Heart right ventricle (tissue), 16 donors: Measurements from ENCODE around the gene GAS6. TPM values are rescaled to one million over a fixed set of nuclear protein-coding genes. Genes with fewer than 3 reads are reported as not detected.

ENCODE experiments used
- ATAC-seq, 8 donors: fragments of 200-7000 bp; cut with Tn5 transposase; one replicate each; pipeline ENCODE4 v1.9.1; 2020; ENCODE audit warnings: mild to moderate bottlenecking in 8 of 8, moderate library complexity in 8 of 8, moderate number of reproducible peaks in 1 of 8
- DNase-seq, 2 donors: peaks; one replicate each; pipeline ENCODE4 v3.0.0-alpha.2; 2020
- H3K27ac ChIP-seq, 10 donors: fragments of 200-600 bp; sonication (generic) in 2 of 10; one replicate each; pipeline versions ENCODE4 v1.5.0 to v1.8.0; 2020 to 2022; ENCODE audit warnings: mild to moderate bottlenecking in 3 of 10
- H3K27me3 ChIP-seq, 7 donors: fragments of 200-600 bp; one replicate each; pipeline ENCODE4 v1.8.0; 2021 to 2022; ENCODE audit warnings: mild to moderate bottlenecking in 2 of 7
- H3K36me3 ChIP-seq, 9 donors: fragments of 200-600 bp; sonication (generic) in 1 of 9; one replicate each; pipeline versions ENCODE4 v1.5.0 to v1.8.0; 2020 to 2022; ENCODE audit warnings: mild to moderate bottlenecking in 2 of 9
- H3K4me1 ChIP-seq, 9 donors: fragments of 200-600 bp; sonication (generic) in 1 of 9; one replicate each; pipeline versions ENCODE4 v1.5.0 to v1.8.0; 2020 to 2022; ENCODE audit warnings: mild to moderate bottlenecking in 4 of 9
- H3K4me3 ChIP-seq, 10 donors: fragments of 200-600 bp; sonication (generic) in 2 of 10; one replicate each; pipeline versions ENCODE4 v1.5.0 to v1.8.0; 2020 to 2022; ENCODE audit warnings: mild to moderate bottlenecking in 7 of 10, moderate library complexity in 2 of 10
- H3K9me3 ChIP-seq, 11 donors: fragments of 200-600 bp in 10 of 11; sonication (generic) in 2 of 11; one replicate each; pipeline versions ENCODE4 v1.5.0 to v1.8.0; 2013 to 2022; ENCODE audit warnings: mild to moderate bottlenecking in 2 of 11, control low read depth in 1 of 11, moderate library complexity in 1 of 11
- CTCF ChIP-seq, 9 donors: fragments of 200-600 bp; sonication (generic) in 2 of 9; IDR thresholded peaks; one replicate each; pipeline versions ENCODE4 v1.5.0 to v1.8.0; 2021 to 2022; ENCODE audit warnings: antibody characterized with exemption in 9 of 9, mild to moderate bottlenecking in 5 of 9, moderate library complexity in 1 of 9
- WGBS, 2 donors: extraction: QIAGEN DNeasy Blood & Tissue Kit; methylation state at CpG; one replicate each; pipeline ENCODE4 v1.1.7; 2013; ENCODE audit warnings: inconsistent platforms in 1 of 2; 5-methylcytosine and 5-hydroxymethylcytosine counted together
- intact Hi-C, 10 donors: fragments of 100-400 bp; cut with DNase I; formaldehyde crosslinking; loops; one replicate each; pipeline versions ENCODE4 v1.11.1 to v1.14.2; 2022
- polyA plus RNA-seq, 2 donors: library from polyadenylated mRNA; stranded (reverse); fragments of 200-250 nt; gene quantifications; one replicate each; pipeline ENCODE4 v1.2.3, GENCODE V29; 2013
- total RNA-seq, 10 donors: library from RNA; stranded (reverse); fragmentation: NEBNext Ultra II Directional in 3 of 10; extraction: Animal tissue kit (Norgen Biotek cat#: 25700) in 3 of 10; gene quantifications; one replicate each; pipeline versions ENCODE4 v1.2.1 to v1.2.4, GENCODE V29; 2021 to 2023
- donor health status: Arrhythmogenic right ventricular cardiomyopathy.
- donor health status: ischemic (EF 13 %, LVEDD 7.1; RV severe dilation, severe dysfunction).
- donor health status: healthy with polysubstance abuse.
- donor health status: DM: no; HTN: yes; CAD: no.
- donor health status: DM: no; HTN: no; CAD: no.
- donor health status: ischemic (EF 25% LVEDD 6.9; RV normal size, moderate dysfunction).
- donor health status: ischemic (EF 25% LVEDD 5.7; RV mildly dilated, moderate dysfunction).
- donor health status: healthy.
- donor health status: DM: yes; HTN: yes; CAD: no.
- donor health status: Ischemic cardiomyopathy.
- donor health status: ischemic (EF 35%, LVEDD 5.7; RV mildly dilated, moderate dysfunction).
- donor health status: nonischemic (EF 11% LVEDD 7.7; RV severe dilation, severe dysfunction).
- donor health status: DM: yes; HTN: yes; CAD: no.
- donor health status: PGD.
- donor health status: ischemic (EF 29% LVEDD 5.4; RV normal size, mild dysfunction).
- donor health status: nonischemic (EF 23%, LVEDD 6.1; RV moderate dilation, normal function).

GAS6 gene
- total and polyA plus RNA-seq, 12 donors: 113 to 280 (median 174) TPM

- ATAC-seq: no peak
- no peak for TF ChIP-seq CTCF (IDR thresholded peaks at IDR 0.05)
- peaks cover 0 to 12% (median 7%) of the 10 kb centered on the region in 9 donors for H3K4me1 ChIP-seq
- no peak overlapping the region for H3K4me3 ChIP-seq
- peaks cover 0 to 13% (median 3%) of the 10 kb centered on the region in 11 donors for H3K9me3 ChIP-seq
- 89 to 92% methylated on average over 32 of the region's 32 CpGs for WGBS, 2 donors
- intact Hi-C loops: no loop called here
- no peak overlapping the region for H3K27ac ChIP-seq
- peaks cover 0 to 3% (median 0%) of the 10 kb centered on the region in 9 donors for H3K36me3 ChIP-seq
- no peak for DNase-seq
- peaks cover 0 to 7% (median 0%) of the 10 kb centered on the region in 7 donors for H3K27me3 ChIP-seq
Measured at GRCh38 chr13:113803409-113804016, 60.4 kb downstream of the GAS6 start.

- DNase-seq: no peak
- TF ChIP-seq CTCF (IDR thresholded peaks at IDR 0.05): no peak
- H3K27ac ChIP-seq: no peak overlapping the region
- peaks cover 0 to 12% (median 7%) of the 10 kb centered on the region in 9 donors for H3K4me1 ChIP-seq
- intact Hi-C loops: no loop called here
- H3K9me3 ChIP-seq: peaks cover 0 to 5% (median 0%) of the 10 kb centered on the region in 11 donors
- no peak for ATAC-seq
- H3K4me3 ChIP-seq: no peak overlapping the region
- H3K27me3 ChIP-seq: peaks cover 0 to 7% (median 0%) of the 10 kb centered on the region in 7 donors
- H3K36me3 ChIP-seq: peaks cover 0 to 3% (median 0%) of the 10 kb centered on the region in 9 donors
- WGBS, 2 donors: 67 to 73% methylated on average over 25 of the region's 25 CpGs
Measured at GRCh38 chr13:113802761-113803160, 61.1 kb downstream of the GAS6 start.

GRCh38 chr13:113802090-113802531 lies 61.8 kb downstream of the GAS6 start:
- intact Hi-C loops: no loop called here

More at GRCh38 chr13:113802090-113802531, 61.8 kb downstream of the GAS6 start:
- ATAC-seq (peak; percentile 52 to 70 (median 68)), DNase-seq (peak; percentile 46 to 57)
- Histone ChIP-seq H3K9me3 (peaks cover 0 to 3% (median 0%) of the 10 kb centered on the region in 11 donors), H3K4me1 (peaks cover 0 to 12% (median 7%) of the 10 kb centered on the region in 9 donors), H3K36me3 (peaks cover 0 to 8% (median 0%) of the 10 kb centered on the region in 9 donors), H3K4me3 (no peak overlapping the region), H3K27ac (no peak overlapping the region), H3K27me3 (peaks cover 0 to 7% (median 0%) of the 10 kb centered on the region in 7 donors)
- 20 to 23% methylated on average over 15 of the region's 15 CpGs for WGBS, 2 donors
- no peak for TF ChIP-seq CTCF (IDR thresholded peaks at IDR 0.05)
